GM18907 (cell line): ENCODE results near the gene TRPM8.
"Not testable (repeated sequence)": the region's sequence is repeated elsewhere in the genome, so short reads cannot be mapped to it uniquely, and the experiment has no call there.

Experiments used
- ATAC-seq: cut with Tn5 transposase; IDR thresholded peaks from one replicate; pipeline ENCODE4 v1.9.1; 2021; ENCODE audit warnings: mild to moderate bottlenecking, moderate library complexity; ENCODE audit not compliant: unreplicated experiment

The TRPM8 gene

GRCh38 chr2:233935426-233935825 is 18.3 kb downstream of the TRPM8 start:
- no peak for ATAC-seq

GRCh38 chr2:233936089-233936488 is 18.9 kb downstream of the TRPM8 start:
- ATAC-seq = no peak

GRCh38 chr2:233938676-233939370 is 21.6 kb downstream of the TRPM8 start:
- no peak for ATAC-seq

- ATAC-seq = no peak
Observed at GRCh38 chr2:233940376-233941276, 23.5 kb downstream of the TRPM8 start.

- no peak for ATAC-seq
Observed at GRCh38 chr2:233942731-233943130, 25.6 kb downstream of the TRPM8 start.

DNA sequence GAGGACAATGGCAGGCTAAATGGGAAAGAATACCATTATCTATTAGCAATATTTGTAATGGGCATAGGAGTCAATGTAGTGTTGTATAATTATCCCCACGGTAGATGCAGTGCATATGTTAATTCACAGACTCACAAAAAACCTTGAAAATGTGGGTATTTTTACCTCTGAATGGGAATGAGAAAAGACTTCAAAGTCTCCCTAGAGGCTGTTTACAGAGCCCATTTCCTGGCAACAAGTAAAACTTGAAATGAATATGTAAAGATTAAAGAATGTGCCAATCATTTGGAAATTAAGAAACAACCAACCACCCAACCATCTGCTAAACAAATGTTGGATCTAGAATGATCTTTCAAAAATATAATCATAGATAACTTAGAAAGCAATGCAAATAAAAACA is 27.1 kb downstream of the TRPM8 start:
- no peak for ATAC-seq

GRCh38 chr2:233944722-233945121 is 27.5 kb downstream of the TRPM8 start:
- ATAC-seq = no peak

DNA sequence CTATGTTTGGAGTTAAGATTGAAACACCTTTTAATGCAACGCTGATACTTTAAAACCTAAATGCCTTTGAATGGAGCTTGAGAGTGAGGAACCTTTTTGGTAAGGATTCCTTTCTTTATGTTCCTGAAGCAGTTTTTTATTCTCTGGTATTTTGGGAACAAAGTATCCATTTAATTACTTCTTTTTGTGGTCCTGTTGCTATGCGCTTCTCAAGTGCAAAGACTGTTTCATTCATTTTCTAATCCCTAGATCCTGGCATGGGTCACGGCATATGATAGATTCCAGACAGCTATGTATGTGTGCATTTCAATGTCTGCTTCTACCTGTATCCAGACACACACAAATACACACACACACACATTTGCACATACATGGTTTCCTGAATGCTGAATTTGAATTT is 28.0 kb downstream of the TRPM8 start:
- ATAC-seq = no peak

DNA sequence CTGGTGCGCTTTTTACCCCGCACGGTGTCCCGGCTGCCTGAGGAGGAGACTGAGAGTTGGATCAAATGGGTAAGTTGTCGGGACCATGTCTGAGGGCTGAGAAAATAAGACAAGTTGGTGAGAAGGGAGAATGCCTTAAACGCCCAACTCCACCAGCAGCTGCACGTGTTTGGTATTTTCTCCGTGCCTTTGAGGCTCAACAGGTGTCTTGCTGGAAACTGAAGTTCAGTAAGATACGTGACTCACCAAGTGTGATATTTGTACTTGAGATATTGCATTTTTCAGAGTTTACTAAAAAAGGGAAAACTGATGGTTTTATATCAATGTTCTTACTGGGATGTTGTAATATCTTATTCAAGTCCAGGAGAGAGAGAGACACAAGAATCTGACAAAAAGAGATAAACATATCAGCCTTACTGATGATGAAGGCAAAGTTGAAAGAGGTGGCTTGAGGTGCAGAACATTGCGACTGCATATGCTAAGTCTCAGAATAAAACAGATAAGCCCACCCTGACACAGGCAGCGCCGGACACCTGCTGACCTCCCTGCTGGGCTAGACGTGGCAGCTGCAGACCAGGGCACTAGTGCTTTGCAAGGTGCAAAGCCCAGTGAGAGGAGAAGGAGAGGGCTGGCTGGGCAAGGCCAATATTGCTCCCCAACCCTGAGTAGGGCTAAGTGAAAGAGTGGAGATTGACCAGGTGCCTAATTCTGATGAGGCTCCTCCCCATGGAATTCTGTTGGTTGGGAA is 33.1 kb downstream of the TRPM8 start:
- ATAC-seq = no peak

- no peak for ATAC-seq
Observed at GRCh38 chr2:233952335-233952734, 35.2 kb downstream of the TRPM8 start.

- ATAC-seq = no peak
Observed at GRCh38 chr2:233953087-233953801, 36.1 kb downstream of the TRPM8 start.

DNA sequence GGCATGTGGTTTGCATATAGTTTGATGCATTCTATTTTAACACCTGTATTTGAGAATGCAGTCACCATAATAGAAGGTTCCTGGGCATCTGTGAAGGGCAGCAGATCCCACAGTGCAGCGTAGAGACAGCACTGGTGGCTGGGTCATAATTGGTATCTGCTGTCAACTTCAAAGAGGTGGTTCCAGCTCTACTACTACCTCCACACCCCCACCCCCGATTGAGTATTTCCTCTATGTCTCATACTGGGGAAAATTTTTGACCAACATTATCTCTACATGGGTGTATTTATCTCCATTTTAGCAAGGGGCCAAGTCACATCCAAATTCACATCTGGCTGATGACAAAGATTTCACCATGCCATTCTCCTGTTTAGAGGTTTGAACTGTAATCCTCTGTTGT is 43.0 kb downstream of the TRPM8 start:
- no peak for ATAC-seq

DNA sequence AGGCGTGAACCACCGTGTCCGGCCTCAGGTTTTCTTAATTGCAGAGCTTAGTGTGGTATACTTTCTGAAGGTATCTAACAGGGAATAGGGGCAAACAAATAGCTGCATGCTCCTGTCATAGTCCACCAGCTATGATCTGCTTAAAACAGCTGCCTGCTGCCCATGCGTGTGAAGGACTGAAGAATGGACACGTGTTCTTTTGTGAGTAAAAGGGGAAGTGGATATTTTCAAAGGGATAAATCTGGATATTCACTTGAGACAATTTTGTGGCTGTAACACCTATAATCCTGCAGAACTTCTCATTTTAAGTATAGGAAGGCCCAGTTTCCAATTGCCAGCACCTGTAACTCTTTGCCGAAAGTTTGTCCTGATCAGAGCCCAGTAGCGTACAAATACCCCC is 44.7 kb downstream of the TRPM8 start:
- no peak for ATAC-seq

DNA sequence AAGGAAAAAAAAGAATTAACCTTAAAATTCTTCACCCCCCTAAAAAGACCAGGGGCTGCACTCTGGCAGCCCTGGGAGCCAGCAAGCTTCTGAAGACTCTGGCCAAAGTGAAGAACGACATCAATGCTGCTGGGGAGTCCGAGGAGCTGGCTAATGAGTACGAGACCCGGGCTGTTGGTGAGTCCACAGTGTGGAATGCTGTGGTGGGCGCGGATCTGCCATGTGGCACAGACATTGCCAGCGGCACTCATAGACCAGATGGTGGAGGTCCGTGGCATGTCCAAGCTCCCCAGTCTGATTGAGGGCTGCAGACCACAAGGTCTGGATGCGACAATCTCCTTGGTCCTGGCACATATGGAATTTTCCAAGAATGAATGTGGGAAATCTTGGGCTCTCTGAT is 47.4 kb downstream of the TRPM8 start:
- no peak for ATAC-seq

DNA sequence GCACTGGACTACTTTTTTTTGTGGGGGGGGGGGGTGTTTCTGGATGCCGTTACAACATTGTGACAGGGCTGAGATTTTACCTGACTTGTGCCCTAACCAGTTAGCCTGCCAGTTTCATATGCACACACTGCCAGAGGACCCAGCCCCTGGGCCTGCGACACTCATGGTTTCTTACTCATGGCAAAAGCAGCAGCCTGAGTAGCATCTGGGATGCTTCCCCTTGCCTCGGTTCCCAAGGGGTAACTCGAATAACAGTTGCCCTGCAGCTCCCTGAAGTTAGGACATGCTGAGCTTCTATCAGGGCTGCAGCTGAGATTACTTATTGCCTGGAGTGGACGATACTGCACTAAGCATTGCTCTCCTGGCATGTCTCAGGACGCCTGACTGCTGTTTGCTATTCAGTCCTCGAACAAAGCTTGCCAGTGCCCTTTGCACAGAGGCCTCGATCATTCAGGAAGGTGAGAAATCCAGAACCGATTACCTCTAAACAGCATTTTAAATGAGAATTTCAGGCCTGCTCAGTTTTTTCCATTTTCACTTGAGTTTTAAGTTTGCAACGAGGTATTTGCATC is 47.9 kb downstream of the TRPM8 start:
- no peak for ATAC-seq

DNA sequence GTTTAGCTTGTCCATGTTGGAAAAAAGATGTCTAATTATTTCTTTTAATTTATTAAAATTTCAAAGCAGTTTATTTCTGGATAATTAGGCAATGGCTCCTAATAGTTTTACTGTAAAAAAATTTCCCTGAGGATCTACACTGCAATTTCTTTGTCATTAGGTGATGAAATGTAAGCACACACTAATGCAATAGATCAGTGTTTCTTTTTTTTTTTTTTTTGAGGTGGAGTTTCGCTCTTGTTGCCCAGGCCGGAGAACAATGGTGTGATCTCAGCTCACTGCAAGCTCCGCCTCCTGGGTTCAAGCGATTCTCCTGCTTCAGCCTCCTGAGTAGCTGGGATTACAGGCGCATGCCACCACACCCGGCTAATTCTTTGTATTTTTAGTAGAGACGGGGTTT is 48.5 kb downstream of the TRPM8 start:
- ATAC-seq = not testable (repeated sequence)

DNA sequence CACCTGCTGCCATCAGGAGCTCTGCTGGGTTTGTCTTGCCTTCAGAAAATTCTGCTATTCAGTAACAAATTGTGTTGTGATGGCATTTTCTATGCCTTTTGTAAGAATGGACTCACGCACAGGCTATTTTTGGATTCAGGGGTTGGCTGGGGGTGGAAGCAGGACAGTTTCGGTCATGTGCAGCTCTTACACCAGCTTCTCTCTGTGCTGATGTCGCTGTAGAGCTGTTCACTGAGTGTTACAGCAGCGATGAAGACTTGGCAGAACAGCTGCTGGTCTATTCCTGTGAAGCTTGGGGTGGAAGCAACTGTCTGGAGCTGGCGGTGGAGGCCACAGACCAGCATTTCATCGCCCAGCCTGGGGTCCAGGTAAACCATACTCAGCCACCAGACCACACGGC is 49.2 kb downstream of the TRPM8 start:
- no peak for ATAC-seq

DNA sequence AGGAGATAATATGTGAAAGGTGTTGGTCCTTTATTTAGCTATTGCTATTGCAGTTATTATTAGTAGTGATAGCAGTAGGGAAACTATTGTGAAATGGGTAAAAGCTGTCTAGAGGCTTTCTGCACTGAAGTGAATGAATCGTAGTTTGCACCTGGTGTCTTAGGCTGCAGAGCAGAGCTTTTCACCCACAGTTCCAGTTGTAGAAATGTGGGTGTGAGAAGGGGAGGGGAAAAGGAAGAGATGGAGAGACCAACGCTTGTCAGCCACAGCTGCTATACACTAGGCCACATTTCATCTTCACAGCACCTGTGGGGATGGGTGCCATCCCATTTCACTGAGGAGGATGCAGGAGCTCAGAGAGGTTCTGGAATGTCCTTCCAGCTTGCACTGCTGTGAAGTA is 50.0 kb downstream of the TRPM8 start:
- no peak for ATAC-seq

DNA sequence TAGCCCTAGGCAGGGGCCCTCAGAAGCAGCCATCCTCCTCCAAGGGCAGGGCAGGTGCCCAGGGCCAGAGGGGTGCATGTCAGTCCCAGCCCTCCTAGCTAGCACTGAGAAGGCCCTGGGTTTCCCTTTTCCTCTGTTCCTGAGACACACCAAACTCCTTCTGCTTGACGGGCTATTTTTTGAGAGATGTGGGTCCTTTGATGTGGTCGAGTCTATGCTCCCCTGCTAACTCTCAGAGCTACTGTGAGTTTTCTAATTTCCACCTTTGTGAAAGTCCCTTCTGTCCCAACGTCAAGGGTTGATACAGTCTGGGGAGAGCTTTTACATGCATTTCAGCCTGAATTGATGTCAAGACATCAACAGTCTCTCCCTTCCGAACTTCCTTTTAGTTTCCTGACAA is 51.4 kb downstream of the TRPM8 start:
- ATAC-seq = no peak

DNA sequence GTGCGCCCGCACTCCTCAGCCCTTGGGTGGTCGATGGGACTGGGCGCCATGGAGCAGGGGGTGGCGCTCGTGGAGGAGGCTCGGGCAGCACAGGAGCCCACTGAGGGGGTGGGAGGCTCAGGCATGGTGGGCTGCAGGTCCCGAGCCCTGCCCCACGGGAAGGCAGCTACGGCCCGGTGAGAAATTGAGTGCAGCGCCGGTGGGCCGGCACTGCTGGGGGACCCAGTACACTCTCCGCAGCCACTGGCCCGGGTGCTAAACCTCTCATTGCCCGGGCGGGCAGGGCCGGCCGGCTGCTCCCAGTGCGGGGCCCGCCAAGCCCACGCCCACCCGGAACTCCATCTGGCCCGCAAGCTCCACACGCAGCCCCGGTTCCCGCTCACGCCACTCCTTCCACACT is 55.3 kb downstream of the TRPM8 start:
- ATAC-seq = not testable (repeated sequence)
